NCI-H2196 (cell line): Measurements from ENCODE around the gene TBCEL.
"Not testable (repeated sequence)": the region's sequence is repeated elsewhere in the genome, so short reads cannot be mapped to it uniquely, and the experiment has no call there.

ENCODE experiments used
- DNase-seq: peaks from one replicate; lab custom pipeline; 2025; ENCODE audit not compliant: unreplicated experiment; lab: John Stamatoyannopoulos, UW

Gene TBCEL

GRCh38 chr11:121023848-121024751 lies at the start of gene TBCEL:
TSS of gene TBCEL (plus strand) at chr11:121024102. CDS start at chr11:121045691, 21,589 bp downstream.
- DNase-seq: peak; percentile 94

GRCh38 chr11:120974466-120974865 lies 49.4 kb upstream of the TBCEL start:
- DNase-seq: no peak

GRCh38 chr11:120974965-120975364 lies 48.9 kb upstream of the TBCEL start:
- no peak for DNase-seq

- no peak for DNase-seq
Observed at GRCh38 chr11:120977266-120978137, 46.4 kb upstream of the TBCEL start.

- no peak for DNase-seq
Observed at GRCh38 chr11:120978701-120979100, 45.2 kb upstream of the TBCEL start.

GRCh38 chr11:120985718-120986569 lies 38.0 kb upstream of the TBCEL start:
- DNase-seq: peak; percentile 34

GRCh38 chr11:120988603-120989002 lies 35.3 kb upstream of the TBCEL start:
- no peak for DNase-seq

GRCh38 chr11:120991830-120992686 lies 31.8 kb upstream of the TBCEL start:
- DNase-seq: no peak

- DNase-seq: peak; percentile 4
Observed at GRCh38 chr11:120994091-120994859, 29.6 kb upstream of the TBCEL start.

GRCh38 chr11:120995184-120995583 lies 28.7 kb upstream of the TBCEL start:
- DNase-seq: no peak

GRCh38 chr11:120996973-120997372 lies 26.9 kb upstream of the TBCEL start:
- DNase-seq: no peak

- DNase-seq: no peak
Observed at GRCh38 chr11:120998581-120998980, 25.3 kb upstream of the TBCEL start.

GRCh38 chr11:121004206-121004840 lies 19.6 kb upstream of the TBCEL start:
- DNase-seq: no peak

GRCh38 chr11:121006922-121007321 lies 17.0 kb upstream of the TBCEL start:
- no peak for DNase-seq

GRCh38 chr11:121008551-121008950 lies 15.4 kb upstream of the TBCEL start:
- no peak for DNase-seq

- no peak for DNase-seq
Observed at GRCh38 chr11:121012091-121012490, 11.8 kb upstream of the TBCEL start.

GRCh38 chr11:121018746-121019145 lies 5.2 kb upstream of the TBCEL start:
- no peak for DNase-seq

GRCh38 chr11:121021718-121022117 lies 2.2 kb upstream of the TBCEL start:
- DNase-seq: not testable (repeated sequence)

- no peak for DNase-seq
Observed at GRCh38 chr11:121024989-121025388, 1.1 kb downstream of the TBCEL start.
